Ishikawa (cell line): ENCODE data around the gene NPTX2.

Experiments
- CEBPB ChIP-seq: IDR thresholded peaks from 2 replicates; pipeline ENCODE4 v1.6.1; 2012
- CREB1 ChIP-seq: IDR thresholded peaks from 2 replicates; pipeline ENCODE4 v1.6.1; 2012; ENCODE audit warnings: low read depth
- EGR1 ChIP-seq: IDR thresholded peaks from 2 replicates; pipeline ENCODE4 v1.6.1; 2012
- EP300 ChIP-seq: IDR thresholded peaks from 2 replicates; pipeline ENCODE4 v1.6.1; 2012; ENCODE audit warnings: borderline replicate concordance
- FOXM1 ChIP-seq: IDR thresholded peaks from 2 replicates; pipeline ENCODE4 v1.6.1; 2012; ENCODE audit warnings: low read depth, borderline replicate concordance
- MAX ChIP-seq: IDR thresholded peaks from 2 replicates; pipeline ENCODE4 v1.6.1; 2012
- NFIC ChIP-seq: IDR thresholded peaks from 2 replicates; pipeline ENCODE4 v1.6.1; 2012
- RAD21 ChIP-seq: IDR thresholded peaks from 2 replicates; pipeline ENCODE4 v1.6.1; 2012; ENCODE audit warnings: low read depth
- REST ChIP-seq: IDR thresholded peaks from 2 replicates; pipeline ENCODE4 v1.6.1; 2012; ENCODE audit warnings: low read depth, mild to moderate bottlenecking
- TAF1 ChIP-seq: IDR thresholded peaks from 2 replicates; pipeline ENCODE4 v1.6.1; 2012; ENCODE audit warnings: low read depth, mild to moderate bottlenecking
- TCF12 ChIP-seq: IDR thresholded peaks from 2 replicates; pipeline ENCODE4 v1.6.1; 2012; ENCODE audit warnings: low read depth
- TEAD4 ChIP-seq: IDR thresholded peaks from 2 replicates; pipeline ENCODE4 v1.6.1; 2012
- USF1 ChIP-seq: IDR thresholded peaks from 2 replicates; pipeline ENCODE4 v1.6.1; 2012
- YY1 ChIP-seq: IDR thresholded peaks from 2 replicates; pipeline ENCODE4 v1.6.1; 2012; ENCODE audit warnings: low read depth
- ZBTB7A ChIP-seq: IDR thresholded peaks from 2 replicates; pipeline ENCODE4 v1.6.1; 2012; ENCODE audit warnings: low read depth

The NPTX2 gene

GRCh38 chr7:98640375-98640774, 23.3 kb downstream of the NPTX2 start:
- TF ChIP-seq MAX (no peak), TAF1 (no peak)

GRCh38 chr7:98641646-98642500, 24.8 kb downstream of the NPTX2 start:
- no peak for TF ChIP-seq EP300
- TF ChIP-seq NFIC, result no peak
- TF ChIP-seq REST, result no peak
- TF ChIP-seq CEBPB, result no peak
- no peak for TF ChIP-seq TCF12
- no peak for TF ChIP-seq TAF1
- no peak for TF ChIP-seq YY1
- no peak for TF ChIP-seq CREB1
- TF ChIP-seq USF1, result no peak

- TF ChIP-seq EGR1, result no peak
- TF ChIP-seq FOXM1, result no peak
- TF ChIP-seq NFIC, result no peak
- TF ChIP-seq REST, result no peak
These were observed 26.3 kb downstream of the NPTX2 start for GRCh38 chr7:98643236-98643985.

GRCh38 chr7:98646465-98646864, 29.4 kb downstream of the NPTX2 start:
- TF ChIP-seq YY1 (no peak), TAF1 (no peak), CEBPB (no peak), EP300 (no peak), CREB1 (no peak), FOXM1 (no peak), REST (no peak), EGR1 (no peak), USF1 (no peak), TCF12 (no peak), MAX (no peak), ZBTB7A (no peak), TEAD4 (no peak), NFIC (no peak), RAD21 (no peak)
